IPS-18a (cell line): Measurements from ENCODE around the gene SI.

Experiments used
- H3K27ac ChIP-seq: one replicate; pipeline ENCODE4 v1.5.1; 2013; ENCODE audit warnings: low read length
- H3K27me3 ChIP-seq: one replicate; pipeline ENCODE4 v1.6.1; 2013; ENCODE audit warnings: mild to moderate bottlenecking, low read length; ENCODE audit not compliant: control insufficient read depth, insufficient read depth
- H3K36me3 ChIP-seq: one replicate; pipeline ENCODE4 v1.6.1; 2013; ENCODE audit warnings: low read depth, low read length; ENCODE audit not compliant: control insufficient read depth
- H3K4me1 ChIP-seq: one replicate; pipeline ENCODE4 v1.6.1; 2013; ENCODE audit warnings: low read depth, low read length; ENCODE audit not compliant: control insufficient read depth
- H3K4me3 ChIP-seq: one replicate; pipeline ENCODE4 v1.5.1; 2013; ENCODE audit warnings: low read length
- H3K9ac ChIP-seq: one replicate; pipeline ENCODE4 v1.6.1; 2013; ENCODE audit warnings: mild to moderate bottlenecking, low read length, moderate library complexity
- H3K9me3 ChIP-seq: one replicate; pipeline ENCODE4 v1.6.1; 2013; ENCODE audit warnings: low read depth, low read length; ENCODE audit not compliant: control insufficient read depth

The SI gene

DNA sequence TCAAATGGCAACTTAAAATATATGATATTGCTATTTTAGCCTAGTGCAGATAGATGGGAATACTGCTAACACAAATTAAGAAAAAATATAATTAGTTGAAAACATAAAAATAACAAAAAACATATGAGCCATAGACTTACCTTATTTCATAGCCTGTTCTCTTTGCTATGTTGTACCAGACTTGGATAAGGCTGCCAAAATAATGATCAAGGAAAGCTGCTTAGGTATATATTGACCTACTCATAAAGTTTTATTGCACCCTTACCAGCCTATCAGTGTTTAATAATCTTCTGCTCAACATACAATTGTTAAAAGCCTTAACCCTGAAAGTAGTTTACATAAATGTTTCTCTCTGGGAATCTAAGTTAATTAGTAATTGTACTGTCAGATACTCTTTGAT, at the start of gene SI:
Gene SI (minus strand): TSS at position 204 of the 400 bp plus-strand sequence. CDS start 2,484 bp downstream, outside the sequence.
- Histone ChIP-seq H3K27me3 (no peaks in the 10 kb centered on the region), H3K4me3 (no peak within 1 kb of the TSS), H3K9me3 (no peaks in the 10 kb centered on the region), H3K36me3 (no peaks in the 10 kb centered on the region), H3K27ac (no peak within 1 kb of the TSS), H3K4me1 (no peaks in the 10 kb centered on the region), H3K9ac (no peak within 1 kb of the TSS)

DNA sequence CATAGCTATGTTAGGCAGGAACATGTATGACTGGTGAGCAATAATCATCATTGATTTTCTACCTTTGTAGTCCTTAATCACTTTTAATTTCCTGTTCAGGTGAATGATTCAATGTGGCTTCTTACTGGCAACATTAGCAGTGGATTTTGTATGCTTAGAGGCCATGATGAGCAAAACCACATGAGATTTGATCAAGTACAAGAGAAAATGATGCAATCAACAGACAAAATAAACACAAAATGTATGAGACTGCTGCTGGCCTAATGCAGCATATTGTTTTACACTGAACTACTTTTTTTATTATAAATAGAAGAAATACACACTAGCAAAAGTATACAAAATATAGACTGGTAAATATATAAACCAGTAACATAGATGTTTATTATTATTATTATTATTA, 47.5 kb upstream of the SI start:
- Histone ChIP-seq H3K4me3 (no peak overlapping the region), H3K9ac (no peak overlapping the region), H3K4me1 (no peaks in the 10 kb centered on the region), H3K36me3 (no peaks in the 10 kb centered on the region), H3K27me3 (no peaks in the 10 kb centered on the region), H3K9me3 (no peaks in the 10 kb centered on the region), H3K27ac (no peak overlapping the region)

DNA sequence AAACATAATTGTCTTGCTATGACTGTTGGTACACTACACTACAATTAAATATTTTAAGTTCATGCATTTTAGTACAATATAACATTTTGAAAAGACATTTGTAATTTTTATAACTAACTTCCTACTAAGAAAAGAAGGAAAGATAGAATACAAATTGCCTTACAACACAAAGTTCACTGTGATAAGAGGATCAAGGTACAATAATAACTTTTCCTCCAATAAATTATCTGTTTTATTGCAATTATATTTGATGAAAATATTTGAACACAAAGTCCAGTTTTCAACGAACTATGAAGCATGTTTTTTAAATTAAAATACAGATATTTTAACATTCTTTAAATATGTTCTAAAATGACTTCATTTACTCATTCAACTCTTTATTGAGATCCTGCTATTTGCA, 33.1 kb upstream of the SI start:
- H3K27me3 ChIP-seq, result no peaks in the 10 kb centered on the region
- H3K4me1 ChIP-seq, result no peaks in the 10 kb centered on the region
- H3K36me3 ChIP-seq, result no peaks in the 10 kb centered on the region
- H3K27ac ChIP-seq, result no peak overlapping the region
- H3K4me3 ChIP-seq, result no peak overlapping the region
- no peak overlapping the region for H3K9ac ChIP-seq
- no peaks in the 10 kb centered on the region for H3K9me3 ChIP-seq

- Histone ChIP-seq H3K4me1 (no peaks in the 10 kb centered on the region), H3K9ac (no peak overlapping the region), H3K27me3 (no peaks in the 10 kb centered on the region), H3K4me3 (no peak overlapping the region), H3K36me3 (no peaks in the 10 kb centered on the region), H3K27ac (no peak overlapping the region), H3K9me3 (no peaks in the 10 kb centered on the region)
Observed at GRCh38 chr3:165103616-165104015, 25.3 kb upstream of the SI start.

DNA sequence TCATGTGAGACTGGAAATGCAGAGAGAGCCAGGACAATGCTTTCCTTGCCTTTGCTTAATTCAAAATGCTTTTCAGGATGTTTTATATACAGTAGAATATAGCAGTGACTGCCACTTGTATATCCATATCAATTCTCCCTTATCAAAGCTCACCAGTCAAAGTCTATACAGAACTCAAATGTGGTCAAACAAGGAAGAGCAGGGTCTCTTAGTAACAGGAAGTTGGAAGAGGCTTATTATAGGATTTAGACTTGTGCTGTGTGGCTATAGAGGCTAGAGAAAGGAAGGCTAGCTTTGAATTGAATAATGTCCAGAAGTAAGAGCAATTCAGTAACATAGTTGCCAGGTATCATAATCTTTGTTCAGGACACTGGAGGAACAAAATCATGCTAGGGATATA, 4.4 kb upstream of the SI start:
- no peaks in the 10 kb centered on the region for H3K27me3 ChIP-seq
- H3K36me3 ChIP-seq, result no peaks in the 10 kb centered on the region

DNA sequence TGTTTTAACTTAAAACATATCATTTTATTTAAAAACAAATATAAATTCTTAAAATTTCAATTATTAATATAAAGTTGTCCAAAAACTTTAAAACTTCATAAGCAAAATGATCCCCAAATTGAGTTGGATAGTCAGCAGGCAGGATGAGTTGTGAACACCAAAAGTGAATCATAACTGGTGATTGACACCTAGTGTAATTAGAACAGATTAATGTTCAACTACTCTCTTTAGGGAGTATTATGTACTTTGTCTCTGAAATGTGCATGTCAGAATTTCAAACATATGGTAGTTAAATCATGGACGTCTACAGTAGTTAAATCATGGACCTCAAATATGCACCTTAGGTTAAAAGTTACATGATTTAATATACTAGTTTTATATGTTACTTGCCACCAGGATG, 2.9 kb upstream of the SI start:
- Histone ChIP-seq H3K27me3 (no peaks in the 10 kb centered on the region), H3K4me1 (no peaks in the 10 kb centered on the region), H3K36me3 (no peaks in the 10 kb centered on the region), H3K9me3 (no peaks in the 10 kb centered on the region), H3K27ac (no peak overlapping the region), H3K9ac (no peak overlapping the region), H3K4me3 (no peak overlapping the region)

More for the DNA sequence above, 4.4 kb upstream of the SI start:
- H3K9me3 ChIP-seq, result no peaks in the 10 kb centered on the region
- no peak overlapping the region for H3K4me3 ChIP-seq
- no peak overlapping the region for H3K27ac ChIP-seq
- no peaks in the 10 kb centered on the region for H3K4me1 ChIP-seq
- H3K9ac ChIP-seq, result no peak overlapping the region

DNA sequence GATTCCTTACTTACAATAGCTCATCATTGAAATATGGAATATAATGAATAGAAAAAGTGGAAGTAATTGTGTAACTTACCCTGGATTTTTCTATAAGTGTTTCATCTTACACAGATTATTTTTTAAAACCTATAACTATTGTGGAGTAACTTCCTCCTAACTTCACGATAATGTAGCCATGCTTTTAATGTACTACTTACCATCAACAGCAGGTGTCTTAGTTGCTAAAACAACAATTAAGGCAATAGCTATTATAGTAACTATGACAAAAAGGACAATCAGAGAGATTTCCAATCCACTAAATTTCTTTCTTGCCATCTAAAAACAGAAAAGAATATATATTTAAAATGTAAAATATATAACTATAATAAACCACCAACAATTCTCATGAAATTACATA, 2.6 kb downstream of the SI start:
- Histone ChIP-seq H3K4me1 (no peaks in the 10 kb centered on the region), H3K36me3 (no peaks in the 10 kb centered on the region), H3K27ac (no peak overlapping the region), H3K9ac (no peak overlapping the region), H3K9me3 (no peaks in the 10 kb centered on the region), H3K4me3 (no peak overlapping the region), H3K27me3 (no peaks in the 10 kb centered on the region)

GRCh38 chr3:165070682-165071081, 7.6 kb downstream of the SI start:
- Histone ChIP-seq H3K4me1 (no peaks in the 10 kb centered on the region), H3K27ac (no peak overlapping the region)

GRCh38 chr3:165056510-165056909, 21.8 kb downstream of the SI start:
- Histone ChIP-seq H3K9ac (no peak overlapping the region), H3K4me3 (no peak overlapping the region), H3K27me3 (no peaks in the 10 kb centered on the region), H3K9me3 (no peaks in the 10 kb centered on the region), H3K4me1 (no peaks in the 10 kb centered on the region), H3K36me3 (no peaks in the 10 kb centered on the region), H3K27ac (no peak overlapping the region)

More at GRCh38 chr3:165070682-165071081, 7.6 kb downstream of the SI start:
- Histone ChIP-seq H3K36me3 (no peaks in the 10 kb centered on the region), H3K9ac (no peak overlapping the region), H3K4me3 (no peak overlapping the region), H3K27me3 (no peaks in the 10 kb centered on the region), H3K9me3 (no peaks in the 10 kb centered on the region)

- Histone ChIP-seq H3K4me1 (no peaks in the 10 kb centered on the region), H3K4me3 (no peak overlapping the region), H3K27ac (no peak overlapping the region), H3K36me3 (no peaks in the 10 kb centered on the region), H3K27me3 (no peaks in the 10 kb centered on the region), H3K9me3 (no peaks in the 10 kb centered on the region), H3K9ac (no peak overlapping the region)
Observed at GRCh38 chr3:165040186-165040585, 38.1 kb downstream of the SI start.

- no peaks in the 10 kb centered on the region for H3K27me3 ChIP-seq
- no peaks in the 10 kb centered on the region for H3K36me3 ChIP-seq
- no peak overlapping the region for H3K27ac ChIP-seq
- H3K9me3 ChIP-seq, result no peaks in the 10 kb centered on the region
- no peaks in the 10 kb centered on the region for H3K4me1 ChIP-seq
- no peak overlapping the region for H3K9ac ChIP-seq
- no peak overlapping the region for H3K4me3 ChIP-seq
Observed at GRCh38 chr3:165011557-165011956, 66.7 kb downstream of the SI start.

- no peak overlapping the region for H3K27ac ChIP-seq
- H3K4me1 ChIP-seq, result no peaks in the 10 kb centered on the region
- H3K4me3 ChIP-seq, result no peak overlapping the region
- H3K36me3 ChIP-seq, result no peaks in the 10 kb centered on the region
- no peak overlapping the region for H3K9ac ChIP-seq
- H3K9me3 ChIP-seq, result no peaks in the 10 kb centered on the region
- no peaks in the 10 kb centered on the region for H3K27me3 ChIP-seq
Observed at GRCh38 chr3:164984947-164985346, 93.3 kb downstream of the SI start.
